H1 (cell line): Measurements from ENCODE around the gene TMEM222. TPM values are rescaled to one million over a fixed set of nuclear protein-coding genes. Genes with fewer than 3 reads are reported as not detected.

Source experiments
- CTCF ChIA-PET: fragments of 300-600 bp; sonication (Branson Sonifier 250); formaldehyde crosslinking; loops from one replicate; lab custom pipeline; 2021; ENCODE audit not compliant: partially characterized antibody; lab: Charles Lee
- POLR2A ChIA-PET: fragments of 300-600 bp; sonication (Branson Sonifier 250); formaldehyde crosslinking; loops from one replicate; lab custom pipeline; 2021; ENCODE audit warnings: inconsistent platforms; ENCODE audit not compliant: partially characterized antibody; lab: Charles Lee
- DNase-seq, 2 experiments: peaks; one replicate each; pipeline versions ENCODE4 v3.0.0 to v3.0.0-alpha.2; 2010 to 2022; ENCODE audit warnings: low spot score in 2 of 2, low read depth in 1 of 2, mixed read lengths in 1 of 2
- FAIRE-seq: peaks from 2 replicates; lab custom pipeline; 2011; peaks lifted over from hg19 to GRCh38; lab: Jason Lieb, UNC
- H2AFZ ChIP-seq: 2 replicates; pipeline ENCODE4 v1.8.1; 2012; ENCODE audit warnings: low read length, inconsistent platforms
- H2AK5ac ChIP-seq: 2 replicates; pipeline ENCODE4 v1.6.1; 2013; ENCODE audit warnings: low read depth, low read length
- H2BK120ac ChIP-seq: replicated peaks from 2 replicates; pipeline ENCODE3; 2013; ENCODE audit warnings: low read depth, low read length, inconsistent platforms
- H2BK12ac ChIP-seq: 2 replicates; pipeline ENCODE4 v1.6.1; 2013; ENCODE audit warnings: low read depth, low read length
- H2BK15ac ChIP-seq: 2 replicates; pipeline ENCODE4 v1.6.1; 2013; ENCODE audit warnings: low read length
- H2BK20ac ChIP-seq: 2 replicates; pipeline ENCODE4 v1.6.1; 2013; ENCODE audit warnings: low read length
- H2BK5ac ChIP-seq: 2 replicates; pipeline ENCODE4 v1.6.1; 2013; ENCODE audit warnings: low read depth, low read length
- H3K14ac ChIP-seq: 2 replicates; pipeline ENCODE4 v1.6.1; 2013; ENCODE audit warnings: inconsistent platforms; ENCODE audit not compliant: insufficient read length
- H3K18ac ChIP-seq: 2 replicates; pipeline ENCODE4 v1.6.1; 2013; ENCODE audit warnings: low read length; ENCODE audit errors: extremely low read depth
- H3K23ac ChIP-seq: 2 replicates; pipeline ENCODE4 v1.6.1; 2013; ENCODE audit warnings: inconsistent platforms; ENCODE audit not compliant: insufficient read length
- H3K23me2 ChIP-seq: 2 replicates; pipeline ENCODE4 v1.6.1; 2013; ENCODE audit warnings: low read depth, low read length
- H3K27ac ChIP-seq: 2 replicates; pipeline ENCODE4 v1.6.1; 2011; ENCODE audit warnings: low read depth, low read length, inconsistent platforms
- H3K27me3 ChIP-seq, 4 experiments: replicated peaks in 1 of 4; 1 replicate in 1 of 4; 2 replicates in 3 of 4; pipeline versions ENCODE4 v1.6.1 to v1.8.1; 2011 to 2013; ENCODE audit warnings: low read length in 3 of 4, mild to moderate bottlenecking in 3 of 4, inconsistent platforms in 2 of 4, mixed read lengths in 2 of 4, moderate library complexity in 1 of 4; ENCODE audit not compliant: control insufficient read depth in 3 of 4, insufficient read depth in 3 of 4; ENCODE audit errors: extremely low read depth in 1 of 4
- H3K36me3 ChIP-seq, 4 experiments: 2 replicates each; pipeline versions ENCODE4 v1.6.1 to v1.8.1; 2011 to 2013; ENCODE audit warnings: mild to moderate bottlenecking in 4 of 4, low read length in 3 of 4, moderate library complexity in 2 of 4, control low read depth in 1 of 4, inconsistent platforms in 1 of 4; ENCODE audit not compliant: insufficient read depth in 4 of 4, control insufficient read depth in 2 of 4
- H3K4ac ChIP-seq: replicated peaks from 2 replicates; pipeline ENCODE3; 2013; ENCODE audit warnings: low read length, low read depth, mixed read lengths, inconsistent platforms; ENCODE audit not compliant: insufficient read length
- H3K4me1 ChIP-seq, 4 experiments: replicated peaks in 1 of 4; 1 replicate in 1 of 4; 2 replicates in 3 of 4; pipeline versions ENCODE4 v1.6.1 to v1.8.1; 2011 to 2013; ENCODE audit warnings: low read length in 3 of 4, inconsistent platforms in 2 of 4, mixed read lengths in 1 of 4; ENCODE audit not compliant: insufficient read depth in 4 of 4, control insufficient read depth in 3 of 4
- H3K4me2 ChIP-seq, 2 experiments: 2 replicates each; pipeline versions ENCODE4 v1.6.1 to v1.8.1; 2011 to 2013; ENCODE audit warnings: low read depth in 2 of 2, low read length in 2 of 2, control low read depth in 1 of 2, inconsistent platforms in 1 of 2, mild to moderate bottlenecking in 1 of 2; ENCODE audit not compliant: insufficient read depth in 1 of 2
- H3K4me3 ChIP-seq, 4 experiments: fragments of 200-600, 300-600 bp in 1 of 4; sonication (generic), shearing (Covaris generic), sonication (Bioruptor Twin) in 1 of 4; 2 replicates each; pipeline versions ENCODE4 v1.5.1 to v1.8.1; 2011 to 2016; ENCODE audit warnings: low read length in 4 of 4, low read depth in 3 of 4, control low read depth in 2 of 4, inconsistent platforms in 2 of 4, mild to moderate bottlenecking in 2 of 4, mixed read lengths in 1 of 4, moderate library complexity in 1 of 4; ENCODE audit not compliant: insufficient read depth in 2 of 4; ENCODE audit errors: extremely low read depth in 1 of 4
- H3K56ac ChIP-seq: replicated peaks from 2 replicates; pipeline ENCODE3; 2013; ENCODE audit warnings: low read depth, mild to moderate bottlenecking, mixed read lengths, low read length, inconsistent platforms; ENCODE audit not compliant: insufficient read length
- H3K79me1 ChIP-seq: 2 replicates; pipeline ENCODE4 v1.6.1; 2013; ENCODE audit warnings: low read depth, low read length, control low read depth
- H3K79me2 ChIP-seq, 2 experiments: 2 replicates each; pipeline versions ENCODE4 v1.6.1 to v1.8.1; 2012 to 2013; ENCODE audit warnings: low read length in 2 of 2, mild to moderate bottlenecking in 2 of 2, inconsistent platforms in 1 of 2; ENCODE audit not compliant: insufficient read depth in 2 of 2, control insufficient read depth in 1 of 2
- H3K9ac ChIP-seq, 4 experiments: replicated peaks in 1 of 4; 1 replicate in 1 of 4; 2 replicates in 3 of 4; pipeline versions ENCODE4 v1.6.1 to v1.8.1; 2011 to 2013; ENCODE audit warnings: low read depth in 3 of 4, low read length in 3 of 4, control low read depth in 2 of 4, mild to moderate bottlenecking in 2 of 4, moderate library complexity in 2 of 4, inconsistent platforms in 1 of 4; ENCODE audit errors: extremely low read depth in 1 of 4
- H3K9me3 ChIP-seq, 2 experiments: 2 replicates each; pipeline versions ENCODE4 v1.6.1 to v1.8.1; 2012 to 2013; ENCODE audit warnings: mild to moderate bottlenecking in 2 of 2, moderate library complexity in 2 of 2, control low read depth in 1 of 2, inconsistent platforms in 1 of 2, low read depth in 1 of 2, low read length in 1 of 2, mixed read lengths in 1 of 2; ENCODE audit not compliant: insufficient read depth in 2 of 2
- H4K20me1 ChIP-seq, 2 experiments: replicated peaks in 1 of 2; 2 replicates each; pipeline versions ENCODE3 to v1.8.1; 2011 to 2013; ENCODE audit warnings: inconsistent platforms in 2 of 2, low read length in 2 of 2, mild to moderate bottlenecking in 1 of 2; ENCODE audit not compliant: insufficient read depth in 2 of 2, control insufficient read depth in 1 of 2
- H4K5ac ChIP-seq: 2 replicates; pipeline ENCODE4 v1.6.1; 2013; ENCODE audit warnings: low read length, low read depth, mixed read lengths, inconsistent platforms; ENCODE audit not compliant: insufficient read length
- H4K8ac ChIP-seq: 2 replicates; pipeline ENCODE4 v1.8.0; 2013; ENCODE audit warnings: mild to moderate bottlenecking, moderate library complexity, low read length, inconsistent platforms; ENCODE audit not compliant: insufficient read depth; ENCODE audit errors: extremely low read depth
- H4K91ac ChIP-seq: replicated peaks from 2 replicates; pipeline ENCODE3; 2013; ENCODE audit warnings: low read length, mixed read lengths, inconsistent platforms; ENCODE audit not compliant: insufficient read length
- CBX5 ChIP-seq: fragments of 300-800, 300-1000 bp; sonication (generic); IDR thresholded peaks from 2 replicates; pipeline ENCODE4 v1.7.1; 2016; ENCODE audit warnings: antibody characterized with exemption, low read length, low read depth
- CHD2 ChIP-seq: IDR thresholded peaks from 2 replicates; pipeline ENCODE4 v1.6.1; 2012; ENCODE audit warnings: low read length, improper control_type of control experiment
- EP300 ChIP-seq, 2 experiments: IDR thresholded peaks; 1 replicate in 1 of 2; 2 replicates in 1 of 2; pipeline ENCODE4 v1.6.1; 2011 to 2012; ENCODE audit warnings: low read depth in 2 of 2, low read length in 2 of 2, mild to moderate bottlenecking in 2 of 2, borderline replicate concordance in 1 of 2, inconsistent platforms in 1 of 2, moderate library complexity in 1 of 2
- EZH2 ChIP-seq: fragments of 200-600 bp; sonication (generic); IDR thresholded peaks from 2 replicates; pipeline ENCODE4 v1.7.1; 2012; ENCODE audit warnings: low read depth, mild to moderate bottlenecking, moderate library complexity, low read length, inconsistent platforms; ENCODE audit not compliant: severe bottlenecking
- HDAC2 ChIP-seq, 2 experiments: fragments of 300-600 bp in 1 of 2; sonication (generic) in 1 of 2; IDR thresholded peaks; 2 replicates each; pipeline ENCODE4 v1.6.1; 2011 to 2012; ENCODE audit warnings: low read depth in 2 of 2, low read length in 2 of 2, mild to moderate bottlenecking in 2 of 2, moderate library complexity in 2 of 2, borderline replicate concordance in 1 of 2, inconsistent platforms in 1 of 2
- HDAC6 ChIP-seq: IDR thresholded peaks from one replicate; pipeline ENCODE4 v1.7.1; 2012; ENCODE audit warnings: low read depth, mild to moderate bottlenecking, inconsistent platforms, low read length, moderate library complexity
- JUND ChIP-seq: IDR thresholded peaks from 2 replicates; pipeline ENCODE4 v1.6.1; 2011; ENCODE audit warnings: mild to moderate bottlenecking, improper control_type of control experiment, low read length
- KDM1A ChIP-seq: fragments of 200-600, 300-600 bp; sonication (generic); IDR thresholded peaks from 2 replicates; pipeline ENCODE4 v1.7.1; 2016; ENCODE audit warnings: mild to moderate bottlenecking, low read length, borderline replicate concordance
- NANOG ChIP-seq: IDR thresholded peaks from 2 replicates; pipeline ENCODE4 v1.6.1; 2011; ENCODE audit warnings: low read length, low read depth, mild to moderate bottlenecking, inconsistent platforms; ENCODE audit not compliant: insufficient read depth, poor library complexity, severe bottlenecking
- RBBP5 ChIP-seq: IDR thresholded peaks from 2 replicates; pipeline ENCODE4 v1.7.1; 2012; ENCODE audit warnings: low read depth, mild to moderate bottlenecking, inconsistent platforms, low read length, moderate library complexity, borderline replicate concordance
- RFX5 ChIP-seq: IDR thresholded peaks from 2 replicates; pipeline ENCODE4 v1.6.1; 2011; ENCODE audit warnings: low read depth, low read length, improper control_type of control experiment, borderline replicate concordance
- SP1 ChIP-seq: IDR thresholded peaks from 2 replicates; pipeline ENCODE4 v1.6.1; 2011; ENCODE audit warnings: low read depth, low read length
- SP4 ChIP-seq: IDR thresholded peaks from 2 replicates; pipeline ENCODE4 v1.6.1; 2012; ENCODE audit warnings: low read length, inconsistent platforms
- WGBS, 2 experiments: shearing (Covaris generic) in 1 of 2; methylation state at CpG; one replicate each; pipeline versions ENCODE4 v1.1.6 to v1.1.7; 2013 to 2015; ENCODE audit warnings: low lambda C conversion rate in 2 of 2, mixed read lengths in 2 of 2, inconsistent platforms in 1 of 2, low coverage in 1 of 2, missing lambda C conversion rate in 1 of 2; ENCODE audit not compliant: insufficient replicate concordance in 2 of 2, insufficient coverage in 1 of 2, insufficient read length in 1 of 2; ENCODE audit errors: extremely low coverage in 1 of 2, missing lambda C conversion rate in 1 of 2; 5-methylcytosine and 5-hydroxymethylcytosine counted together
- polyA plus RNA-seq, 7 experiments: library from polyadenylated mRNA; depleted of rRNA in 3 of 7; stranded (reverse) in 5 of 7; unstranded in 2 of 7; fragments of >200 nt in 5 of 7; fragments of 200-250 nt in 2 of 7; gene quantifications; 1 replicate in 5 of 7; 2 replicates in 1 of 7; 4 replicates in 1 of 7; pipeline versions ENCODE4 v1.2.1 to v1.2.3, GENCODE V29; 2011 to 2013; ENCODE audit warnings: missing spikeins in 2 of 7, mixed read lengths in 2 of 7
- total RNA-seq: library from RNA; stranded (reverse); fragmentation: NEBNext Ultra II Directional; extraction: Animal tissue kit (Norgen Biotek cat#: 25700); gene quantifications from 2 replicates; pipeline ENCODE4 v1.2.1, GENCODE V29; 2021

The TMEM222 gene
- total and polyA plus RNA-seq, 2 of the 8 experiments (the other 6 are each of a cell fraction or from before 2014, with no cell fraction given): 27.0 to 51.8 TPM

GRCh38 chr1:27345272-27345671 is 23.3 kb downstream of the TMEM222 start:
- no peak overlapping the region for H2AFZ ChIP-seq
- H2BK120ac ChIP-seq: no peak overlapping the region
- no peak overlapping the region for H2BK15ac ChIP-seq
- H3K4me1 ChIP-seq: peaks cover 0 to 33% (median 25%) of the 10 kb centered on the region in 4 experiments; a peak in 6 of 7 replicates
- H3K79me2 ChIP-seq: peaks cover 0 to 4% of the 10 kb centered on the region in 2 experiments; a peak in 1 of 4 replicates
- CTCF ChIA-PET: interaction anchor here (0.6 to 17.0 kb wide), 12 partner anchors 11 to 305 kb away, joined by 3 to 321 read pairs (median 4); no protein-coding TSS in a partner anchor
- H4K20me1 ChIP-seq: peaks cover 0 to 10% of the 10 kb centered on the region in 2 experiments
- peaks cover 19% of the 10 kb centered on the region for H3K23me2 ChIP-seq
- no peak overlapping the region for H4K5ac ChIP-seq
- 94% methylated on average over 12 of the region's 12 CpGs; no CpG with 5 or more reads in 1 of the 2 experiments for WGBS, 2 experiments
- H2AK5ac ChIP-seq: no peak overlapping the region
- H3K4ac ChIP-seq: no peak overlapping the region
- no peaks in the 10 kb centered on the region for H3K79me1 ChIP-seq
- H3K14ac ChIP-seq: no peak overlapping the region
- H3K4me2 ChIP-seq: no peak overlapping the region
- no peak for DNase-seq
- H3K23ac ChIP-seq: no peak overlapping the region
- H3K27me3 ChIP-seq: peaks cover 0 to 4% (median 4%) of the 10 kb centered on the region in 4 experiments; a peak in 6 of 7 replicates
- no peak overlapping the region for H3K4me3 ChIP-seq
- H2BK12ac ChIP-seq: no peak overlapping the region
- no peak overlapping the region for H4K91ac ChIP-seq
- H2BK20ac ChIP-seq: no peak overlapping the region
- POLR2A ChIA-PET: interaction anchor here (1.1 to 1.8 kb wide), 4 partner anchors 9 to 50 kb away, joined by 3 to 5 read pairs (median 4); no protein-coding TSS in a partner anchor
- no peak overlapping the region for H3K18ac ChIP-seq
- H3K9ac ChIP-seq: no peak overlapping the region
- no peak overlapping the region for H2BK5ac ChIP-seq
- FAIRE-seq: no peak
- H3K36me3 ChIP-seq: 0 out of 8 replicates have a peak, but pooled peaks cover 0 to 3% (median 0%) of the 10 kb centered on the region in 4 experiments
- no peaks in the 10 kb centered on the region for H3K9me3 ChIP-seq
- H3K56ac ChIP-seq: no peak overlapping the region
- H4K8ac ChIP-seq: peak overlapping the region; percentile 72; the same call in 1 of the 2 replicates
- no peak overlapping the region for H3K27ac ChIP-seq
- TF ChIP-seq SP1: no peak
- no peak for TF ChIP-seq CHD2
- TF ChIP-seq KDM1A: no peak
- TF ChIP-seq EP300 (IDR thresholded peaks at IDR 0.05; ENCODE audit: borderline replicate concordance in 1 of 2, low read depth in 2 of 2, low read length in 2 of 2): no peak
- TF ChIP-seq JUND: no peak
- TF ChIP-seq CBX5: no peak
- TF ChIP-seq RFX5: no peak
- TF ChIP-seq RBBP5: no peak
- TF ChIP-seq HDAC2 (IDR thresholded peaks at IDR 0.05; ENCODE audit: borderline replicate concordance in 1 of 2, low read depth in 2 of 2, low read length in 2 of 2): no peak
- TF ChIP-seq SP4: no peak
- TF ChIP-seq EZH2: no peak
- no peak for TF ChIP-seq NANOG
- no peak for TF ChIP-seq HDAC6
